Neural cell (in vitro differentiated cells): ENCODE measurements around the gene SFTPA2. TPM values are rescaled to one million over a fixed set of nuclear protein-coding genes. Genes with fewer than 3 reads are reported as not detected.

ENCODE experiments used
- H2AFZ ChIP-seq: fragments of 200-600, 300-800 bp; sonication (generic), shearing (Covaris generic); 2 replicates; pipeline ENCODE4 v1.6.0; 2014; ENCODE audit warnings: low read depth, mild to moderate bottlenecking, antibody characterized with exemption, low read length, moderate library complexity
- H3F3A ChIP-seq: fragments of 200-600 bp; shearing (Covaris generic); 2 replicates; pipeline ENCODE4 v1.6.1; 2016; ENCODE audit warnings: mild to moderate bottlenecking, moderate library complexity, mixed read lengths, antibody characterized with exemption, low read length; ENCODE audit not compliant: insufficient read depth, poor library complexity, severe bottlenecking
- H3K27ac ChIP-seq: fragments of 200-600, 300-800 bp; sonication (generic), shearing (Covaris generic); 2 replicates; pipeline ENCODE4 v1.5.1; 2014; ENCODE audit warnings: mild to moderate bottlenecking, low read length, moderate library complexity
- H3K27me3 ChIP-seq: fragments of 300-800, 200-600 bp; sonication (generic), shearing (Covaris generic); 2 replicates; pipeline ENCODE4 v1.6.0; 2014; ENCODE audit warnings: mild to moderate bottlenecking, low read depth, low read length, moderate library complexity; ENCODE audit not compliant: insufficient read depth
- H3K36me3 ChIP-seq: fragments of 300-800, 200-600 bp; sonication (generic), shearing (Covaris generic); 2 replicates; pipeline ENCODE4 v1.5.1; 2014; ENCODE audit warnings: mild to moderate bottlenecking, antibody characterized with exemption, low read length, moderate library complexity; ENCODE audit not compliant: insufficient read depth
- H3K4me2 ChIP-seq: fragments of 300-800, 200-600 bp; sonication (generic), shearing (Covaris generic); 2 replicates; pipeline ENCODE4 v1.6.0; 2014; ENCODE audit warnings: mild to moderate bottlenecking, low read length
- H3K4me3 ChIP-seq: fragments of 300-800, 200-600 bp; sonication (generic), shearing (Covaris generic); 2 replicates; pipeline ENCODE4 v1.5.1; 2014; ENCODE audit warnings: mild to moderate bottlenecking, low read length, moderate library complexity
- H3K79me2 ChIP-seq: fragments of 200-600 bp; shearing (Covaris generic); replicated peaks from 2 replicates; pipeline ENCODE4 v1.6.0; 2014; ENCODE audit warnings: mild to moderate bottlenecking, low read length, moderate library complexity; ENCODE audit not compliant: insufficient read depth
- H3K9ac ChIP-seq: fragments of 300-800, 200-600 bp; sonication (generic), shearing (Covaris generic); 2 replicates; pipeline ENCODE4 v1.6.1; 2016; ENCODE audit warnings: mild to moderate bottlenecking, low read length, mixed read lengths
- H3K9me2 ChIP-seq: fragments of 200-600 bp; shearing (Covaris generic); 2 replicates; pipeline ENCODE4 v1.6.1; 2016; ENCODE audit warnings: mild to moderate bottlenecking, low read length, mixed read lengths; ENCODE audit not compliant: insufficient read depth
- H3K9me3 ChIP-seq: fragments of 200-600, 300-800 bp; sonication (generic), shearing (Covaris generic); 2 replicates; pipeline ENCODE4 v1.6.1; 2016; ENCODE audit warnings: mild to moderate bottlenecking, mixed run types, low read length, moderate library complexity, mixed read lengths
- H4K20me1 ChIP-seq: fragments of 200-600 bp; shearing (Covaris generic); 2 replicates; pipeline ENCODE4 v1.6.1; 2016; ENCODE audit warnings: mild to moderate bottlenecking, mixed run types; ENCODE audit not compliant: insufficient read depth
- EP300 ChIP-seq: fragments of 450-650 bp; conservative IDR thresholded peaks from 2 replicates; pipeline ENCODE4 v1.6.1; 2014; ENCODE audit warnings: antibody characterized with exemption, mild to moderate bottlenecking, moderate library complexity; ENCODE audit not compliant: poor library complexity, severe bottlenecking
- EZH2 ChIP-seq: fragments of 200-600, 300-800 bp; shearing (Covaris generic), sonication (generic); IDR thresholded peaks from 2 replicates; pipeline ENCODE4 v1.6.1; 2014; ENCODE audit warnings: antibody characterized with exemption, low read length, borderline replicate concordance, mild to moderate bottlenecking; ENCODE audit not compliant: insufficient read depth, poor library complexity, severe bottlenecking
- MXI1 ChIP-seq: fragments of 450-650 bp; conservative IDR thresholded peaks from 2 replicates; pipeline ENCODE4 v1.6.1; 2014; ENCODE audit warnings: antibody characterized with exemption, mild to moderate bottlenecking; ENCODE audit not compliant: poor library complexity, severe bottlenecking
- POLR2AphosphoS5 ChIP-seq: IDR thresholded peaks from 2 replicates; pipeline ENCODE4 v1.6.1; 2012
- RAD21 ChIP-seq: fragments of 450-650 bp; conservative IDR thresholded peaks from 2 replicates; pipeline ENCODE4 v1.6.1; 2014; ENCODE audit warnings: antibody characterized with exemption, mild to moderate bottlenecking, moderate library complexity
- SMC3 ChIP-seq: fragments of 450-650 bp; conservative IDR thresholded peaks from 2 replicates; pipeline ENCODE4 v1.6.1; 2014; ENCODE audit warnings: antibody characterized with exemption, mild to moderate bottlenecking, moderate library complexity; ENCODE audit not compliant: poor library complexity
- TAF1 ChIP-seq: IDR thresholded peaks from 2 replicates; pipeline ENCODE4 v1.6.1; 2012; ENCODE audit warnings: low read depth
- polyA minus RNA-seq: library from RNA; depleted of rRNA, polyadenylated mRNA; stranded (reverse); fragments of >200 nt; gene quantifications from 2 replicates; pipeline ENCODE4 v1.2.3, GENCODE V29; 2014
- polyA plus RNA-seq: library from polyadenylated mRNA; depleted of rRNA; stranded (reverse); fragments of >200 nt; gene quantifications from 2 replicates; pipeline ENCODE4 v1.2.3, GENCODE V29; 2014
- TF ChIP-seq, protein P1 (sequence below): IDR thresholded peaks from 2 replicates; pipeline ENCODE4 v1.6.1; 2012; ENCODE audit warnings: borderline replicate concordance
- TF ChIP-seq, protein P2 (sequence below): fragments of 450-650 bp; IDR thresholded peaks from 2 replicates; pipeline ENCODE4 v1.5.1; 2014; ENCODE audit warnings: antibody characterized with exemption, mild to moderate bottlenecking, moderate library complexity; ENCODE audit not compliant: poor library complexity, severe bottlenecking

The SFTPA2 gene
- polyA plus RNA-seq (0.48 TPM in 1 of 2 replicates, not detected in the other), polyA minus RNA-seq (0.23 TPM in 1 of 2 replicates, not detected in the other)

- H3K9ac ChIP-seq: no peak within 1 kb of the TSS
- no peaks in the 10 kb centered on the region for H3K79me2 ChIP-seq
- no peak within 1 kb of the TSS for H3K27ac ChIP-seq
- TF ChIP-seq MXI1: no peak
- TF ChIP-seq EP300: no peak
- TF ChIP-seq EZH2: no peak
- TF ChIP-seq TAF1: no peak
- TF ChIP-seq RAD21: no peak
- TF ChIP-seq, protein P1, sequence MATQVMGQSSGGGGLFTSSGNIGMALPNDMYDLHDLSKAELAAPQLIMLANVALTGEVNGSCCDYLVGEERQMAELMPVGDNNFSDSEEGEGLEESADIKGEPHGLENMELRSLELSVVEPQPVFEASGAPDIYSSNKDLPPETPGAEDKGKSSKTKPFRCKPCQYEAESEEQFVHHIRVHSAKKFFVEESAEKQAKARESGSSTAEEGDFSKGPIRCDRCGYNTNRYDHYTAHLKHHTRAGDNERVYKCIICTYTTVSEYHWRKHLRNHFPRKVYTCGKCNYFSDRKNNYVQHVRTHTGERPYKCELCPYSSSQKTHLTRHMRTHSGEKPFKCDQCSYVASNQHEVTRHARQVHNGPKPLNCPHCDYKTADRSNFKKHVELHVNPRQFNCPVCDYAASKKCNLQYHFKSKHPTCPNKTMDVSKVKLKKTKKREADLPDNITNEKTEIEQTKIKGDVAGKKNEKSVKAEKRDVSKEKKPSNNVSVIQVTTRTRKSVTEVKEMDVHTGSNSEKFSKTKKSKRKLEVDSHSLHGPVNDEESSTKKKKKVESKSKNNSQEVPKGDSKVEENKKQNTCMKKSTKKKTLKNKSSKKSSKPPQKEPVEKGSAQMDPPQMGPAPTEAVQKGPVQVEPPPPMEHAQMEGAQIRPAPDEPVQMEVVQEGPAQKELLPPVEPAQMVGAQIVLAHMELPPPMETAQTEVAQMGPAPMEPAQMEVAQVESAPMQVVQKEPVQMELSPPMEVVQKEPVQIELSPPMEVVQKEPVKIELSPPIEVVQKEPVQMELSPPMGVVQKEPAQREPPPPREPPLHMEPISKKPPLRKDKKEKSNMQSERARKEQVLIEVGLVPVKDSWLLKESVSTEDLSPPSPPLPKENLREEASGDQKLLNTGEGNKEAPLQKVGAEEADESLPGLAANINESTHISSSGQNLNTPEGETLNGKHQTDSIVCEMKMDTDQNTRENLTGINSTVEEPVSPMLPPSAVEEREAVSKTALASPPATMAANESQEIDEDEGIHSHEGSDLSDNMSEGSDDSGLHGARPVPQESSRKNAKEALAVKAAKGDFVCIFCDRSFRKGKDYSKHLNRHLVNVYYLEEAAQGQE: no peak
- no peak for TF ChIP-seq POLR2AphosphoS5
- TF ChIP-seq SMC3: no peak
- no peak within 1 kb of the TSS for H3K4me2 ChIP-seq
- no peaks in the 10 kb centered on the region for H3K9me3 ChIP-seq
- no peaks in the 10 kb centered on the region for H3K9me2 ChIP-seq
- no peaks in the 10 kb centered on the region for H4K20me1 ChIP-seq
- H2AFZ ChIP-seq: no peak within 1 kb of the TSS
- no peaks in the 10 kb centered on the region for H3K36me3 ChIP-seq
- H3K27me3 ChIP-seq: no peaks in the 10 kb centered on the region
- H3F3A ChIP-seq: no peaks in the 10 kb centered on the region
- no peak within 1 kb of the TSS for H3K4me3 ChIP-seq
Measured at GRCh38 chr10:79560160-79560709, at the start of gene SFTPA2. Gene SFTPA2 (minus strand): TSS chr10:79560407. CDS start chr10:79559483, 924 bp downstream.

GRCh38 chr10:79608505-79609375, 48.5 kb upstream of the SFTPA2 start:
- no peaks in the 10 kb centered on the region for H3K79me2 ChIP-seq
- no peak overlapping the region for H3K4me2 ChIP-seq
- no peaks in the 10 kb centered on the region for H3K27me3 ChIP-seq
- no peaks in the 10 kb centered on the region for H3F3A ChIP-seq
- no peaks in the 10 kb centered on the region for H3K9me2 ChIP-seq
- no peaks in the 10 kb centered on the region for H3K9me3 ChIP-seq
- TF ChIP-seq, protein P2, sequence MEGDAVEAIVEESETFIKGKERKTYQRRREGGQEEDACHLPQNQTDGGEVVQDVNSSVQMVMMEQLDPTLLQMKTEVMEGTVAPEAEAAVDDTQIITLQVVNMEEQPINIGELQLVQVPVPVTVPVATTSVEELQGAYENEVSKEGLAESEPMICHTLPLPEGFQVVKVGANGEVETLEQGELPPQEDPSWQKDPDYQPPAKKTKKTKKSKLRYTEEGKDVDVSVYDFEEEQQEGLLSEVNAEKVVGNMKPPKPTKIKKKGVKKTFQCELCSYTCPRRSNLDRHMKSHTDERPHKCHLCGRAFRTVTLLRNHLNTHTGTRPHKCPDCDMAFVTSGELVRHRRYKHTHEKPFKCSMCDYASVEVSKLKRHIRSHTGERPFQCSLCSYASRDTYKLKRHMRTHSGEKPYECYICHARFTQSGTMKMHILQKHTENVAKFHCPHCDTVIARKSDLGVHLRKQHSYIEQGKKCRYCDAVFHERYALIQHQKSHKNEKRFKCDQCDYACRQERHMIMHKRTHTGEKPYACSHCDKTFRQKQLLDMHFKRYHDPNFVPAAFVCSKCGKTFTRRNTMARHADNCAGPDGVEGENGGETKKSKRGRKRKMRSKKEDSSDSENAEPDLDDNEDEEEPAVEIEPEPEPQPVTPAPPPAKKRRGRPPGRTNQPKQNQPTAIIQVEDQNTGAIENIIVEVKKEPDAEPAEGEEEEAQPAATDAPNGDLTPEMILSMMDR: no peak
- TF ChIP-seq EP300 (no peak), MXI1 (no peak), RAD21 (no peak), TAF1 (no peak), SMC3 (no peak), POLR2AphosphoS5 (no peak), EZH2 (no peak)
- TF ChIP-seq, protein P1: no peak
- no peaks in the 10 kb centered on the region for H3K36me3 ChIP-seq
- no peak overlapping the region for H3K27ac ChIP-seq
- no peak overlapping the region for H3K9ac ChIP-seq
- H3K4me3 ChIP-seq: no peak overlapping the region
- H2AFZ ChIP-seq: no peak overlapping the region
- no peaks in the 10 kb centered on the region for H4K20me1 ChIP-seq
